Subcutaneous adipose tissue (tissue), 4 donors: ENCODE data around the gene HDLBP. TPM values are rescaled to one million over a fixed set of nuclear protein-coding genes. Genes with fewer than 3 reads are reported as not detected.

ENCODE experiments used
- total RNA-seq, 4 donors: library from RNA; depleted of rRNA; stranded (reverse); fragments of >200 nt; gene quantifications; one replicate each; pipeline ENCODE4 v1.1.0, GENCODE V29; 2016
- TF ChIP-seq, protein P1 (sequence below): fragments of 450-650 bp; IDR thresholded peaks from one replicate; pipeline ENCODE4 v1.5.1; 2016; ENCODE audit warnings: low read depth, mild to moderate bottlenecking, control low read depth, antibody characterized with exemption, moderate library complexity

The HDLBP gene
- total RNA-seq, 4 donors from 2014 or later = 306 to 581 (median 503) TPM

DNA sequence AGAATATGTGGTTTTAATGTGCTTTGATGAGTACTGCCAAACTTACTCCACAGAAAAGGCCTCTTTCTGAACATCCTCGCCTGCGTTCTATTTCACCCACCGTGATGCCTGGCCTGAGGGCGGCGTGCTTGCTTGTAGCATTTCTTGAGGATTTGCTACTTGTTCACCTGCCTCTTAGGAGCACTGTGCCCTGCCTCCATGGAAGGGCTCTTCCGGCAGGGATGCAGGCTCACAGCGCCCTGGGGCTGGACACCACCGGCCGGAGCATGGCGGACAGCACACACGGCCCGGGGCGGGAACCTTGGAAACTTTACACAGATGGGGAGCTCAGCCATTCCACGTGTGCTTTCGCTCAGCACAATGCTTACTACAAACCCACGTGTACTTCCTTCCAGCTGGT is 89.9 kb downstream of the HDLBP start:
- TF ChIP-seq, protein P1, sequence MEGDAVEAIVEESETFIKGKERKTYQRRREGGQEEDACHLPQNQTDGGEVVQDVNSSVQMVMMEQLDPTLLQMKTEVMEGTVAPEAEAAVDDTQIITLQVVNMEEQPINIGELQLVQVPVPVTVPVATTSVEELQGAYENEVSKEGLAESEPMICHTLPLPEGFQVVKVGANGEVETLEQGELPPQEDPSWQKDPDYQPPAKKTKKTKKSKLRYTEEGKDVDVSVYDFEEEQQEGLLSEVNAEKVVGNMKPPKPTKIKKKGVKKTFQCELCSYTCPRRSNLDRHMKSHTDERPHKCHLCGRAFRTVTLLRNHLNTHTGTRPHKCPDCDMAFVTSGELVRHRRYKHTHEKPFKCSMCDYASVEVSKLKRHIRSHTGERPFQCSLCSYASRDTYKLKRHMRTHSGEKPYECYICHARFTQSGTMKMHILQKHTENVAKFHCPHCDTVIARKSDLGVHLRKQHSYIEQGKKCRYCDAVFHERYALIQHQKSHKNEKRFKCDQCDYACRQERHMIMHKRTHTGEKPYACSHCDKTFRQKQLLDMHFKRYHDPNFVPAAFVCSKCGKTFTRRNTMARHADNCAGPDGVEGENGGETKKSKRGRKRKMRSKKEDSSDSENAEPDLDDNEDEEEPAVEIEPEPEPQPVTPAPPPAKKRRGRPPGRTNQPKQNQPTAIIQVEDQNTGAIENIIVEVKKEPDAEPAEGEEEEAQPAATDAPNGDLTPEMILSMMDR = no peak

DNA sequence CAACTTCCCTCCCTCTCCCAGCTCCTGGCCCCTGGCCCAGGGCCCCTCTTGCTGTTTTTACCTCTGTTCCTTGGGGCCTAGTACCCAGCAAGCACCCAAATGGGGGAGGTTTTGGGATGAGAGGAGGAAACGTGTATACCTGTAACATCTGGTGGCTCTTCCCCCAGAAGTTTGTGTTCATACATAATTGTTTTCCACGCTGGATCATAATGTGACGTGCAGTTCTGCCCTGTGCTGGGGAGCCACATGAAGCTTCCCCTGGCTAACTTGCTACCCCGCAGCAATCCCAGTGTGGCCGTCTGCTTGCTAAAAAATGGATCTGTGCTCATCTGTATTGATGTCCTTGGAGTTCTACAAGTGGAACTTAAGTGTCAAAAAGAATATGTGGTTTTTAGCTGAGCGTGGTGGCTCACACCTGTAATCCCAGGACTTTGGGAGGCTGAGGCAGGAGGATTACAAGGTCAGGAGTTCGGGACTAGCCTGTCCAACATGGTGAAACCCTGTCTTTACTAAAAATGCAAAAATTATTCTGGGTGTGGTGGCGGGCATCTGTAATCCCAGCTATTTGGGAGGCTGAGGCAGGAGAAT is 90.5 kb downstream of the HDLBP start:
- TF ChIP-seq, protein P1 = no peak

DNA sequence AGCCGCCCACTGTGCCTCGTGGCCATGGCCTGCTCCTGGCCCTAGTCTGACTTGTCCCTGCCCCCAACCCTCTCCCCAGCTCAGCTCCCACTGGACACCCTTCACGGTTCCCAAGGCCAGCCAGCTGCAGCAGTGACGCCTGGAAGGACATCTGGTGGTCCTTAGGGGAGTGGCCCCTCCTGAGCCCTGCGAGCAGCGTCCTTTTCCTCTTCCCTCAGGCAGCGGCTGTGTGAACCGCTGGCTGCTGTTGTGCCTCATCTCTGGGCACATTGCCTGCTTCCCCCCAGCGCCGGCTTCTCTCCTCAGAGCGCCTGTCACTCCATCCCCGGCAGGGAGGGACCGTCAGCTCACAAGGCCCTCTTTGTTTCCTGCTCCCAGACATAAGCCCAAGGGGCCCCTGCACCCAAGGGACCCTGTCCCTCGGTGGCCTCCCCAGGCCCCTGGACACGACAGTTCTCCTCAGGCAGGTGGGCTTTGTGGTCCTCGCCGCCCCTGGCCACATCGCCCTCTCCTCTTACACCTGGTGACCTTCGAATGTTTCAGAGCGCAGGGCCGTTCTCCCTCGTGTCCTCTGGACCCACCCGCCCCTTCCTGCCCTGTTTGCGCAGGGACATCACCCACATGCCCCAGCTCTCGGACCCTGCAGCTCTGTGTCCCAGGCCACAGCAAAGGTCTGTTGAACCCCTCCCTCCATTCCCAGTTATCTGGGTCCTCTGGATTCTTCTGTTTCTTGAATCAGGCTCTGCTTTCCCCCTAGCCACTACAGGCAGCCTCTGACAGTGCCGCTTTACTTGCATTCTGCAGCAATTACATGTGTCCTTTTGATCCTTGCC is 91.2 kb downstream of the HDLBP start:
- TF ChIP-seq, protein P1 = no peak

DNA sequence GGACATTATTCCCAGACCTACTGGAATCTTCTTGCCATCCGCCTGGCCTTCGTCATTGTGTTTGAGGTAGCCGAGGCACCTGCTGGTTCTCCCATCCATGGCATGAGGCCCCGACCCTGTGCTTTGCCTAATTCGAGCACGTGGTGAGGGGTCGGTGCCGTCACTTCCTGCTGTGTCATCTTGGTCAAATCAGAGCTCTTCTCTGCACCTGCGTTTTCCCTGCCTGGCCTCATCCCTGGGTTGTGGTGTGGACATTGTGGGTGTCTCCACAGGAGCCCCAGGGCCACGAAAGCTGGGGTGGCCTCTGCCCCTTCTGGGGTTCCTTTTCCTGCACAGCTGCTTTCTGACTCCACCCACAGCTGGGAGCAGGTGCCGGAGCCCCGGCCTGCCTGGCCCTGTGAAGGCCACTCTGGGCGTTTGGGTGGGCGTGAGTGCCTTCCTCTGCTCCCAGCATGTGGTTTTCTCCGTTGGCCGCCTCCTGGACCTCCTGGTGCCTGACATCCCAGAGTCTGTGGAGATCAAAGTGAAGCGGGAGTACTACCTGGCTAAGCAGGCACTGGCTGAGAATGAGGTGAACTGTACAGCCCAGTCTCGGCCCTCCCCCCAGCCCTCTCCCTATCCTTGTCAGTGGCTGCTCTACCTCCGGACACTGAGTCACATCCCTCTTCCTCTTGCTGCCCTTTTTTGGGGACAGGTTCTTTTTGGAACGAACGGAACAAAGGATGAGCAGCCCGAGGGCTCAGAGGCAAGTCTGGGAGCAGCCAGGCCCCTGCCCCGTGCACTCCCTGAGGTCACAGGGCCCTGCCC is 92.1 kb downstream of the HDLBP start:
- TF ChIP-seq, protein P1 = no peak

DNA sequence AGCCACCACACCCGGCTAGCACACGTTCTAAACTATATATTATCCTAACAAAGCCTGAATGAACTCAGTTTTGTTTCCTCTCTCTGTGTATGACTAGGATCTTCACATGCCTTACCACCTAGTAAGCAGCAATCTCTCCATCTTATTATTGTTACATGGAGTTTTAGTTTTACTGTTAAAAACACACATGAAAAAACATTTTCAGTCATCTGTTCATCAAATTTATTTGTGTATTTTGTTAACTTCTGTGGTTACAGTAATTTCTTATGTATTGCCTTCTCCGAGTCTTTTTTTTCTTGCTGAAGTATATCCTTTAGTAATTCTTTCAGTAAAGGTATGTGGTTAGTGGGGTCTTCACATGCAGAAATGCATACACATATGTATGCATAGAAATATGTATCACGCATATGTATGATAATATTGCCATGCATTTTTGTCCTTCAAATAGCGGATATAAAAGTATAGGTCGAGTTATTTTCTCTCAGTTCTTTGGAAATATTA is 95.6 kb downstream of the HDLBP start:
- TF ChIP-seq, protein P1 = no peak

DNA sequence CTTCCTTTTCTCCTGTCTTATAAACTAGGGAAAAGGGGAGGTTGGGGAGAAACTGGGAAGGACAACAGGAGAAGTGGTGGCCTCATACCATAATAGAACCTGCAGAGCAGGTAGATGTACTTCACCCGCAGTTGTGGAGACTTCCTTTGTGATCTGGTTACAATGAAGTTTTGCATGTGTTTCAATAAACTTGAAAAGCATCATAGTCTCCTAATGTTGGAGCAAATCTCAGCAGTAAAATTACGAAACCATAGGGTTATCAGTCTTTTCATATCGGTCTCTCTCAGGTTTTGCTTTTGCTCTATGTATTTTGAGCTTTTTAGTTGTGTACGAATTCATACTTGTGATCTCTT is 96.5 kb downstream of the HDLBP start:
- TF ChIP-seq, protein P1 = no peak
